DOHH2 (cell line): ENCODE measurements around the gene STK4.

Source experiments
- H3F3A ChIP-seq: fragments of 200-600 bp; sonication (generic), shearing (Covaris generic); 2 replicates; pipeline ENCODE4 v1.6.0; 2016; ENCODE audit warnings: antibody characterized with exemption, mild to moderate bottlenecking; ENCODE audit not compliant: control insufficient read depth, insufficient read depth
- H3K27ac ChIP-seq: fragments of 200-600 bp; sonication (generic); 2 replicates; pipeline ENCODE4 v1.5.1; 2014; ENCODE audit warnings: low read depth, mild to moderate bottlenecking, low read length, moderate library complexity
- H3K27me3 ChIP-seq: fragments of 200-600 bp; sonication (generic); 2 replicates; pipeline ENCODE4 v1.6.1; 2014; ENCODE audit warnings: mild to moderate bottlenecking, low read length, mixed read lengths; ENCODE audit not compliant: control insufficient read depth
- H3K36me3 ChIP-seq: fragments of 200-600 bp; sonication (generic); 2 replicates; pipeline ENCODE4 v1.6.1; 2014; ENCODE audit warnings: mild to moderate bottlenecking, low read length, moderate library complexity, mixed read lengths; ENCODE audit not compliant: control insufficient read depth
- H3K4me1 ChIP-seq: fragments of 200-600 bp; sonication (generic); 2 replicates; pipeline ENCODE4 v1.6.1; 2014; ENCODE audit warnings: mild to moderate bottlenecking, low read length, mixed read lengths; ENCODE audit not compliant: control insufficient read depth
- H3K4me2 ChIP-seq: fragments of 200-600 bp; sonication (generic); 2 replicates; pipeline ENCODE4 v1.6.0; 2014; ENCODE audit warnings: mild to moderate bottlenecking, low read length, moderate library complexity
- H3K4me3 ChIP-seq: fragments of 200-600 bp; sonication (generic); 2 replicates; pipeline ENCODE4 v1.5.1; 2014; ENCODE audit warnings: mild to moderate bottlenecking, low read length, mixed read lengths
- H3K79me2 ChIP-seq: fragments of 200-600 bp; sonication (generic); 2 replicates; pipeline ENCODE4 v1.6.1; 2014; ENCODE audit warnings: mild to moderate bottlenecking, low read length, mixed read lengths; ENCODE audit not compliant: control insufficient read depth
- H3K9me2 ChIP-seq: fragments of 200-600 bp; sonication (generic); replicated peaks from 2 replicates; pipeline ENCODE4 v1.6.1; 2014; ENCODE audit warnings: mild to moderate bottlenecking, low read length, mixed read lengths; ENCODE audit not compliant: control insufficient read depth
- H3K9me3 ChIP-seq: fragments of 200-600 bp; sonication (generic); 2 replicates; pipeline ENCODE4 v1.6.1; 2014; ENCODE audit warnings: antibody characterized with exemption, low read length, mixed read lengths; ENCODE audit not compliant: control insufficient read depth, insufficient read depth
- H4K20me1 ChIP-seq: fragments of 200-600 bp; sonication (generic); 2 replicates; pipeline ENCODE4 v1.6.0; 2014; ENCODE audit warnings: low read depth, mild to moderate bottlenecking, antibody characterized with exemption, low read length, moderate library complexity; ENCODE audit not compliant: control insufficient read depth, insufficient read depth
- EZH2phosphoT487 ChIP-seq: fragments of 200-600 bp; sonication (generic); IDR thresholded peaks from 2 replicates; pipeline ENCODE4 v1.6.1; 2017; ENCODE audit warnings: borderline replicate concordance, mild to moderate bottlenecking, antibody characterized with exemption, low read length, moderate library complexity, mixed read lengths
- TF ChIP-seq, protein P1 (sequence below): fragments of 200-600 bp; sonication (generic); IDR thresholded peaks from one replicate; pipeline ENCODE4 v1.5.1; 2014; ENCODE audit warnings: antibody characterized with exemption, mild to moderate bottlenecking, low read depth, low read length; ENCODE audit not compliant: poor library complexity, severe bottlenecking

Gene STK4

DNA sequence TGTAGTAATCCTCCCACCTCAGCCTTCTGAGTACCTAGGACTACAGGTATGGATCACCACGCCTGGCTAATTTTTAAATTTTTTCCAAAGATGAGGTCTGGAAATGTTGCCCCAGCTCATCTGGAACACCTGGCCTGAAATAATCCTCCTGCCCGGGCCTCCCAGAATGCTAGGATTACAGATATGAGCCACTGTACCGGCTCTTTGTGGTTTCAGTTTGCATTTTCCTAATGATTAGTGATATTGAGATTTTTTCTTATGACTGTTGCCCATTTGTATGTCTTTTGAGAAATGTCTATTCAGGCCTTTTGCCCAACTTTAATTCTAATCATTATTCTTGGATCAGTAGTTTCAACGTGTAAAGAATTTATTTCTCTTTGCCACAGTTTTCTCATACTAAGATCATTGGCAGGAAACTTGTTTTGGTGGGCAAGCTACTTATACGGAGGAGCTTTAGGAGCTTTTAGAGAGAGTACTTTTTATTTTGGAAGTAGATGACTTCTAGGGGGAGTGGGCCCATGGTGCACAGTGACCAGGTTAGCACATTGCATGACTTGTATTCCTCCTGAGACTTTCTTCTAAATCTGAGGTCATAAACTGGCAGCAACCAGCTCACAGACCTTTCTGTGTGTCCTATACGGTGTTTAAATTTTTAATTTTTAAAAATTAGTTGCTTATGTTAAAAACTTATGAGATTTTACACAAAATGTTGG, 62.3 kb downstream of the STK4 start:
- TF ChIP-seq, protein P1, sequence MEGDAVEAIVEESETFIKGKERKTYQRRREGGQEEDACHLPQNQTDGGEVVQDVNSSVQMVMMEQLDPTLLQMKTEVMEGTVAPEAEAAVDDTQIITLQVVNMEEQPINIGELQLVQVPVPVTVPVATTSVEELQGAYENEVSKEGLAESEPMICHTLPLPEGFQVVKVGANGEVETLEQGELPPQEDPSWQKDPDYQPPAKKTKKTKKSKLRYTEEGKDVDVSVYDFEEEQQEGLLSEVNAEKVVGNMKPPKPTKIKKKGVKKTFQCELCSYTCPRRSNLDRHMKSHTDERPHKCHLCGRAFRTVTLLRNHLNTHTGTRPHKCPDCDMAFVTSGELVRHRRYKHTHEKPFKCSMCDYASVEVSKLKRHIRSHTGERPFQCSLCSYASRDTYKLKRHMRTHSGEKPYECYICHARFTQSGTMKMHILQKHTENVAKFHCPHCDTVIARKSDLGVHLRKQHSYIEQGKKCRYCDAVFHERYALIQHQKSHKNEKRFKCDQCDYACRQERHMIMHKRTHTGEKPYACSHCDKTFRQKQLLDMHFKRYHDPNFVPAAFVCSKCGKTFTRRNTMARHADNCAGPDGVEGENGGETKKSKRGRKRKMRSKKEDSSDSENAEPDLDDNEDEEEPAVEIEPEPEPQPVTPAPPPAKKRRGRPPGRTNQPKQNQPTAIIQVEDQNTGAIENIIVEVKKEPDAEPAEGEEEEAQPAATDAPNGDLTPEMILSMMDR, result no peak
- TF ChIP-seq EZH2phosphoT487, result no peak
- no peak overlapping the region for H3K4me3 ChIP-seq
- peaks cover 78% of the 10 kb centered on the region for H3K79me2 ChIP-seq
- no peak overlapping the region for H3K27ac ChIP-seq
- peaks cover 50% of the 10 kb centered on the region for H3K4me1 ChIP-seq
- H3F3A ChIP-seq, result peaks cover 35% of the 10 kb centered on the region
- H3K36me3 ChIP-seq, result peaks cover 93% of the 10 kb centered on the region
- no peaks in the 10 kb centered on the region for H3K27me3 ChIP-seq
- H3K4me2 ChIP-seq, result no peak overlapping the region
- no peaks in the 10 kb centered on the region for H4K20me1 ChIP-seq
- no peaks in the 10 kb centered on the region for H3K9me2 ChIP-seq
- H3K9me3 ChIP-seq, result no peaks in the 10 kb centered on the region

DNA sequence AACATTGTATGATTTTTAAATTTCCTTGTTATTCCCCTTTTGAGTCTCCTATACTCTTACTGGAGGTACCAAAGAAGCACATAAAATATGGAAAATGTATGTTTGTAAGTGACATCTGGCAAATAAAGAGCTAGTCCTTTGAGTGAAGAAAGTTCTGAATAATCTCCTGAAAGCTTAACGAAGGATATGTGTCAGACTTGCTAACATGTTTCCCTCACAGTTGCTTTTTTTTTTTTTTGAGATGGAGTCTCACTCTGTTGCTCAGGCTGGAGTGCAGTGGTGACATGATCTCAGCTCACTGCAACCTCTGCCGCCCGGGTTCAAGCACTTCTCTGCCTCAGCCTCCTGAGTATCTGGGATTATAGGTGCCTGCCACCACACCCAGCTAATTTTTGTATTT, 63.6 kb downstream of the STK4 start:
- Histone ChIP-seq H3K36me3 (peaks cover 91% of the 10 kb centered on the region), H4K20me1 (no peaks in the 10 kb centered on the region), H3K4me3 (no peak overlapping the region), H3F3A (peaks cover 32% of the 10 kb centered on the region), H3K4me2 (no peak overlapping the region), H3K4me1 (peaks cover 62% of the 10 kb centered on the region), H3K9me3 (no peaks in the 10 kb centered on the region), H3K27me3 (no peaks in the 10 kb centered on the region), H3K27ac (no peak overlapping the region), H3K79me2 (peaks cover 84% of the 10 kb centered on the region), H3K9me2 (no peaks in the 10 kb centered on the region)
- no peak for TF ChIP-seq EZH2phosphoT487
- TF ChIP-seq, protein P1, result no peak

DNA sequence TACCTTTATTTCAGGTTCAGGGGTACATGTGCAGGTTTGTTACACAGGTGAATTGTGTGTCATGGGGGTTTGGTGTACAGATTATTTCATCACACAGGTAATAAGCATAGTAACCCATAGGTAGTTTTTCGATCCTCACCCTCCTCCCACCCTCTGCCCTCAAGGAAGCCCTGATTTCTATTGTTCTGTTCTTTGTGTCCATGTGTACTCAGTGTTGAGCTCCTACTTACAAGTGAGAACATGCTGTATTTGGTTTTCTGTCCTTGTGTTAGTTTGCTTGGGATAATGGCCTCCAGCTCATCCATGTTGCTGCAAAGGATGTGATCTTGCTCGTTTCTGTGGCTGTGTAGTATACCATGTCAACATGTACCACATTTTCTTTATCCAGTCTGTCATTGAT, 66.0 kb downstream of the STK4 start:
- Histone ChIP-seq H3K36me3 (peaks cover 89% of the 10 kb centered on the region), H3K4me1 (peaks cover 86% of the 10 kb centered on the region), H4K20me1 (no peaks in the 10 kb centered on the region), H3K79me2 (peaks cover 89% of the 10 kb centered on the region), H3K27ac (peak overlapping the region; percentile 71), H3K4me2 (peak overlapping the region; percentile 69), H3K27me3 (no peaks in the 10 kb centered on the region), H3K9me2 (no peaks in the 10 kb centered on the region), H3K4me3 (peak overlapping the region; percentile 55), H3K9me3 (no peaks in the 10 kb centered on the region), H3F3A (peaks cover 29% of the 10 kb centered on the region)
- TF ChIP-seq, protein P1, result no peak
- TF ChIP-seq EZH2phosphoT487, result no peak
